Left kidney (tissue), 2 donors: ENCODE data around the gene RRBP1. TPM values are rescaled to one million over a fixed set of nuclear protein-coding genes. Genes with fewer than 3 reads are reported as not detected.
"Not testable (repeated sequence)": the region's sequence is repeated elsewhere in the genome, so short reads cannot be mapped to it uniquely, and the experiment has no call there.

ENCODE experiments used
- DNase-seq: peaks from one replicate; pipeline ENCODE4 v3.0.0-alpha.2; 2013
- polyA plus RNA-seq: library from polyadenylated mRNA; unstranded; fragments of 120-200 nt; gene quantifications from one replicate; pipeline ENCODE4 v1.2.1, GENCODE V29; 2013; ENCODE audit not compliant: insufficient read length

Gene RRBP1
- polyA plus RNA-seq, 1 donor: 117 TPM

- peak; percentile 55 for DNase-seq
Measured at GRCh38 chr20:17710379-17711266, 28.6 kb upstream of the RRBP1 start.

- no peak for DNase-seq
Measured at GRCh38 chr20:17709361-17710293, 27.6 kb upstream of the RRBP1 start.

DNA sequence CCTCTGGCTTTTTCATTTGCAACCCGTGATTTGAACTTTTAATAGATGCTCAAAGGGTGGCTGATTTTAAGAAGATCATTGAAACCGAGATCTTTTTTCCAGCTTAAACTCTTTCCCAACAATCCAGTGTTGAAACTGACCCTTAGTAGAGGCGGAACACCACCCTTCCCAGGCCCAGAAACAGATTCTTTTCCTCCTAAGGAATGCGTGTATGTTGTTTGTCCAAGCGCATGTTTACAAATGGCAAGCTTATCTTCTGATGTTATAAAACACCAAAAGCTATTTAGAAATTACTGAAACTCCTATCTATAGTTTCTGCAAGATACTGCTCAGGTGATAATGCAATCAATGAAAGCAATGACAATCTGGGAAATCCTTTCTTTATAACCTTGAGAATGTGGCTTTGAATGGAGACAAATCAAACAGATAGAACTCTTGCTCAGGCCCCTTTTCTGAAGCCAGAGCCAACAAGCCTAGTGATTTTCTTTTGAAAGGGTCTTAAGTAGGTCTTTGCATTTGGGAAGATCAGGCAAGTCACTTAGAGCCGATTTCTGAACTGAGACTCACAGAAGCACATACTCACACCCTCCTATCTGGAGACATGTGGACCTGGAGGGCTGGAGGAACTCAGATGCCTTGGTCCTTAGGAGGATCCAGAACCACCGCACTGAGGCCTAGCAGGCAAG, 26.8 kb upstream of the RRBP1 start:
- no peak for DNase-seq

DNA sequence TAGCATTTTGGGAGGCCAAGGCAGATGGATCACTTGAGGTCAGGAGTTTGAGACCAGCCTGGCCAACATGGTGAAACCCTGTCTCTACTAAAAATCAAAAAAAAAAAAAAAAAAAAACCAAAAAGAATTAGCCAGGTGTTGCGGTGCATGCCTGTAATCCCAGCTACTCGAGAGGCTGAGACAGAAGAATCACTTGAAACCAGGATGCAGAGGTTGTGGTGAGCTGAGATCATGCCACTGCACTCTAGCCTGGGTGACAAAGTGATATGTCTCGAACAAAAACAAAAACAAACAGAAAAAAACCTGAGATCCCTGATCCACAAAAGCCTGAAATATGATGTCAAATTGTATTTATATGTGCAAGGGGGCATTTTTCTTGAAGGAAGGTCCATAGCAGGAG, 25.9 kb upstream of the RRBP1 start:
- DNase-seq: not testable (repeated sequence)

GRCh38 chr20:17706632-17707031, 24.6 kb upstream of the RRBP1 start:
- DNase-seq: no peak

GRCh38 chr20:17705916-17706315, 23.9 kb upstream of the RRBP1 start:
- DNase-seq: no peak

DNA sequence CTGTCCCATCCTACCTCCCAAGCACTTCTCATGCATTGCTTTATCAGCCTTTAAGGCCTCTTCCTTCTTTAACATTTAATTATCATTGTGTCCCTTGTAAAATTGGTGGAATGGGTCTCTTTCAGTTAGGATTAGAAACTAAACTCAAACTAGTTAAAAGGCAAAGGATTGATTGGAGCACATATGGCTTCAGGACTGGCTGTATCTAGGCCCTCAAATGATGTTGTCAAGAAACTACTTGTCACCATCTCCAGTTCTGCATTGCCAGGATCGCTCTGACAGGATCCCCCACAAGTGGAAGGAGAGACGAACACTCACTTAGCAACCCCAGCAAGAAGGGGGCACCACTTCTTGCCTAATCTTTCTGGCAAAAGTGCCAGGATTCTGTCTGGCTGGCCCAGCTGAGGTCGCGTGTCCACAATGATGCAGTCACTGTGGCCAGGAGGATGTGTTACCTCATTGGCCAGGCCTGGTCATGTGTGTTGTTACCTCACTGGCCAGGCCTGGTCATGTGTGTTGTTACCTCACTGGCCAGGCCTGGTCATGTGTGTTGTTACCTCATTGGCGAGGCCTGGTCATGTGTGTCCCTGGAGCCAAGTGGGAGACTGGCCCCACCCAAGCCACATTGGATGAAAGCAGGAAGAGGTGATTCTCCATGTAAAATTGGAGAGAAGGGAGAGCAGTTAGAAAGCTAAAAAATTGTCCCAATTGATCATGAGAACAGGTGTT, 22.7 kb upstream of the RRBP1 start:
- no peak for DNase-seq

DNA sequence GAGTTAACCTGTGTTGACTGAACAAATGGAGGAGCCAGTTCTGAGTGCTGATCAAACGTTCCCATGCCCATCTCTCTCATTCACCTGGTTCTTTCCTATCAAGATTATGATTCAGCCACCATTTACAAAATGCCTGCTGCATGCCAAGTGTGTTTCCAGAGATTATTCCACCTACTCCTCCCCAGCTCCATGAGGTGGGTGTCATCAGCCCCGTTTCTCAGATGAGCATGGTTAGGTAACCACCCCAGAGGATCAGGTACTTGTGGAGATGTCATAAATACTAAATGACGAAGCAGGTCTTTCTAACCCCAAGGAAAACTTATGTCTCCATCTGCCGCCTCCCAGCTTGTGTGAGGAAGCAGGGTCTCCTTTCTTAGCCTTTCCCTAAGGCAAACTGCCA, 19.8 kb upstream of the RRBP1 start:
- DNase-seq: no peak

GRCh38 chr20:17700637-17701036, 18.6 kb upstream of the RRBP1 start:
- DNase-seq: no peak

DNA sequence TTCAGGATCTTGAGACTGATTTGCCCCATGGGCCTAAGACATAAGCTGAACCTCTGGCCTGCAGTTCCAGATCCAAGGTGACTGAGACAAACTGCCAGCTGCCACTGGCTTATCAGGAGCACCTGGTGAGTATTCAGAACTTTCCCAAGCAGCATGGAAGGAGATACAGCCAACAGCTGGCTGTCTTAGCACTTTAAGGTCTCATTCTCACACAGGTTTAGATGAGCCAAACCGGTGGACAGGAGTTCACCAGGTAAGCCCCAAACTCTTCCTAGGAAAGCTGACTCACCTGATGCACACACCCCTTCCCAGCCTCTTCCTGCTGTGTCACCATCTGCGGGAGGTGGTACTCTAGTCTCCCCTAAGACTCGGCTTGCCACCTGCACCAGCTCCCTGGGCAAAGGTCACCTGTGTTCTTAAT, 17.9 kb upstream of the RRBP1 start, which contains the start of gene BANF2:
Gene BANF2 (plus strand): TSS at position 36 of the 421 bp plus-strand sequence. CDS start 25,060 bp downstream, outside the sequence.
- DNase-seq: no peak

GRCh38 chr20:17698384-17698783, 16.3 kb upstream of the RRBP1 start:
- no peak for DNase-seq

DNA sequence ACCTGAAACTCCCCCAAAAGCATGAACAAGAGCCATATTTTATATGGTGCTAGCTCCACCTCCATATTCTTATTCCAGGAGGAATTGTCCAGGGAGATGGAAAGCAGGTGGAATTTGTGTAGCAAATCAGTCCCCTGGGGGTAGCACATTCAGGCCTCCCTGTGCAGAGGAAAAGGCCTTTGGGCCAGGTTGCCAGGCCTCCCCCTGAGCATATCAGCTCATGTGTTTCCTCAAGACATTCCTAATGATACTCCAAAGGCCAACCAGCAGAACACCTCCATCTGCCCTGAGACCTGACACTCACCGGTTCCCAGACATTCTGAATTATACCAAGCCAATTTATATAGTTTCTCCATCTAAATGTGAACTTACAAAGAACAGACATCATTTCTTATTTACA, 15.1 kb upstream of the RRBP1 start:
- DNase-seq: no peak

GRCh38 chr20:17696287-17696686, 14.2 kb upstream of the RRBP1 start:
- no peak for DNase-seq

- DNase-seq: no peak
Measured at GRCh38 chr20:17694767-17695166, 12.7 kb upstream of the RRBP1 start.

DNA sequence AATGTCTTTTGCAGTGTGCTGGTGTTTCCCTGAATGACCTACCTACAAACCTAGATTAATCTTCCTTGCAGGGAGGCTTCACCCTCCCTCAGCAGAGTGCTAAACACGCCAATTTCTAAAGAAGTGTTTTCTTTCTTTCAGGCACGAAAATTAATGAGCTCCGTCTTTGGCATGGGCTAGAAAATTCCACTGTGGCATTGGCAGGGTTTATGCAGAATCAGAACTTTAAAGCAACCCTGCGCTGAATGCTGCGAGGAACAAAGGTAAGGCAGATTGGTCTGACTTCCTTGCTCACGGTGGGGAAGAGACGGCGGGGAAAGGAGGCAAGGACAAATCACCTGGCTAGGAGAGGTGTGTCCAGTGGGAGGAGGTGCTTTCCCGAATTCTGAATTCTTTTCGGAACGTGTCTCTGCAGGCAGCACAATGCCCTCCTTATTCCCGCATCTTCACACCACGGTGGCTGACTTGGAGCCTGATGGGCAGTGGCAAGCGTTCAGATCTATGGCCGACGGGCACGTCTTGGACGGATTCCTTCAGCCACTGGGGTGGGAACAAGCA, 11.5 kb upstream of the RRBP1 start:
- no peak for DNase-seq

DNA sequence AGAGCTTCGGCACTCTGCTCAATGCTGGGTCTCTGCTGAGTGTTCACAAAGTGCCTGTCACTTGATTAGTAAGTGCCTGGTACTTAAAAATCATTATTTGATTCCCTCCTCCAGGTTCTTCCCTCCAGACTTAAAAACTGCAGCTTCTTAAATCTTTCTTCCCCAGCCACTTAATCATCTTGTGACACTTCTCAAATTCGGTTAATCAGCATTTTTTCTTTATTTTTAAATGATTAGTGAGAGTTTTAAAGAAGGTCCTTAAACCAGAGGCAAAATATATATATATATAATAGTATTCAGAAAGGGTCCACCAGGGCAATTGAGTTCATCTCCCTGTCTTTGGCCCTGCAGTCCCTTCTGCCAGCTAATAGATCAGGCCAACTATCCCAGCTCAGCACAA, 9.7 kb upstream of the RRBP1 start:
- no peak for DNase-seq

- DNase-seq: no peak
Measured at GRCh38 chr20:17690144-17690543, 8.1 kb upstream of the RRBP1 start.

DNA sequence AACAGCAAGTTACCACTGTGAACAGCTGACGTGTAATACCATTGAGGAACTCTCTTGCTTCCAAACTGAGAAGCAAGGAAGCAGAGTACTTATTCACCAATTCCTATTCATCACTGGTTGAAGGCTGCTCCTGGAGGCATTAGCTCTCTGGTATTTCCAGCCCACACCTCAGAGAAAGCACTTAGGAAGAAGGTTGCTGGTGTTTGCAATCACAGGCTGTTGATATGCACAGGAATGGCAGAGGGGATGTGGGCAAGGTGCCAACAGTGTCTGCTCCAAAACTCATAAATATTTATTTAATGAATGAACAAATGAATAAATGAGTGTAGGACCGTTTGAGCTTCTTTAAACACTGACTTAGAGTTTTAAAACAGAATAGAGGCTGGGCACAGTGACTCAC, 6.9 kb upstream of the RRBP1 start:
- no peak for DNase-seq

DNA sequence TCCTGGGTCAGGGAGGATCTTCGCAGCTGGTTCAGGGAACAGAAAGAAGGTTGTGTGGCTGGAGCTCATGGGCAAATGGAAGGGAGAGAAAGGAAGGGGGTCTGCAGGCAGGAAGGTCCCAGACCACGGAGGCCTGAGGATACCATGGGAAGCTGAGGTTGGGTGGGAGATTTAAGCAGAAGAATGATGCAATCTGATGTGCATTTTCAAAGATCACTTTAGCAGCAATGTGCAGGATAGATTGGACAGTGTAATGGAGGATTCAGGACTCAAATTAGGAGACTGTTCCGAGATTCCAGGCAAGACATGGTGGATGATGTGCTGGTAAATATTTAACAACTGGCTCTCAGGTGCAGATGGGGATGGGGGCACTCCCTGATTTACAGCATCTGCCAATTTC, 5.8 kb upstream of the RRBP1 start:
- no peak for DNase-seq

DNA sequence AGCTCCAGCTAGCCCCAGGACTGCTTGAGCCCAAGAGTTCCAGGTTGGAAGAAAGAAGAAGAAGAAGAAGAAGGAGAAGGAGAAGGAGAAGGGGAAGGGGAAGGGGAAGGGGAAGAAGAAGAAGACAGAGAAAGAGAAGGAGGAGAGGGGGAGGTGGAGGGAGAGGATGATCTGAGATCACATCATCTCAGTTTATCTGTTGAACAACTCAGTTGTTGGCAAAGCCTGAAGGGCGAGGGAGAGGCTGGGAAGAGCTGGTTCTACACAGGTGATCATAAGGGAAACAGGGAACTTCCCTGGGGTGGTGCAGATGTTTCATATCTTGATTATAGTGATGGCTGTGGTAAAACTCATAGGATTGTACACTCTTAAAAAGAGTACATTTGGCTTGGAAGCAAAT, 3.1 kb upstream of the RRBP1 start:
- DNase-seq: no peak
